ENCODE results near the gene ZNF487. TPM values are rescaled to one million over a fixed set of nuclear protein-coding genes. Genes with fewer than 3 reads are reported as not detected.

ZNF487 gene
- 1.2 TPM for polyA plus RNA-seq (2013, experiment 1 of 2)
- 1.1 TPM for polyA plus RNA-seq (2013, experiment 2 of 2)

DNA sequence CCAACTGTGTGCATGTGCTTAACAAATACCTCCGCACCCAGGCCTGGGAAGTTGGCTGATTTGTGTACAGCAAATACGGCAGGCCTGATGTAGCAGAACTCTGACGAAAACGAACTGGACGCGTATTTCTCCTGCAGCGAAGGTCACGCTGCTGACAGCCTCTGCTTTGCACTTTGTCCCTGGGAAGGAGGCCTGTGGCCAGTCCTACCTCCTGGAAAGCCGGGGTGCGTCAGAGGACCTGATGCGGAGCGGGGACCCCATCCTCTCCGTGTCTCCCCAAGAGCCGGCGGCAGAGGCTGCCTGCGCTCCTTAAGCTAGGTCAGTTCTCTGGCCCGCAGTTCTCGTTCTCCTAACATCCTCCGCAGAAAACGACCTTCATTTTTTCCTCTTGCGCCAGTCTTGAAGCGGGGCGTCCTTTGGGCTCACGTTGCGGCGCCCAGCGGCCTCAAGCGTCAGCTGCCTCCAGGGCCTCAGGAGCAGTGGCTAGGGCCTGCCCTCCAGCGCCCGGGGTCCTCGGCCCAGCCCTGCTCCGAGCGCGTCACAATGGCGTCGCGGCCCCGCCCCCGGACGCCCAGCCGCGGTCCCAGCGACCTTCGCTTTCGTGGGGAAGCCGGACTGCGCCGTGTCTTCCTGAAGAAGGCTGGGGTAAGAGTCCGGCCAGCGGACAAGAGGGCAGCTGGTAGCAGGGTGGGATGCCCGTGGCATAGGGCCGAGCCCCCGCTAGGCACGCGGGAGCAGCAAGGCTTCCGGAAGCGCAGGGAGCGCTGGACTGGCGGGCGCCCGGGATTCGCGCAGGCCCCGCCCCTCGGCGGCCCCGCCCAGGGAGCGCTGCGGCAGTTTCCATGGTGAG lies at the start of gene ZNF487:
Gene ZNF487, plus strand, starts transcription at position 821 of the 850 bp plus-strand sequence. CDS start 38,703 bp downstream, outside the sequence.
- peak within 1 kb of the TSS; percentile 77 for H2BK5ac ChIP-seq (ENCODE audit: low read length)
- no peak within 1 kb of the TSS for H4K8ac ChIP-seq (ENCODE audit: low read depth, low read length)
- no peak within 1 kb of the TSS for H2AK5ac ChIP-seq (ENCODE audit: low read length)
- no peak within 1 kb of the TSS for H2BK15ac ChIP-seq (replicated peaks; ENCODE audit: low read depth)
- H2BK120ac ChIP-seq (ENCODE audit: low read depth, low read length): no peak within 1 kb of the TSS
- WGBS (ENCODE audit: extremely low coverage, insufficient coverage, low lambda C conversion rate): no CpG with 5 or more reads among the region's 69 CpGs
- peak within 1 kb of the TSS; percentile 77 for H3K4ac ChIP-seq (ENCODE audit: low read depth, low read length)
- H3K4me3 ChIP-seq (ENCODE audit: low read length): peak within 1 kb of the TSS; percentile 74
- H3K79me2 ChIP-seq (ENCODE audit: control insufficient read depth, insufficient read depth, low read length): no peaks in the 10 kb centered on the region
- peak within 1 kb of the TSS; percentile 97 for H3K56ac ChIP-seq (ENCODE audit: low read length)
- H3K18ac ChIP-seq (ENCODE audit: low read length): peak within 1 kb of the TSS; percentile 64
- no peak within 1 kb of the TSS for H3K23ac ChIP-seq (ENCODE audit: low read length)
- no peak within 1 kb of the TSS for H4K5ac ChIP-seq (ENCODE audit: low read length)
- peak; percentile 96 for DNase-seq
- no peaks in the 10 kb centered on the region for H3K27me3 ChIP-seq (ENCODE audit: insufficient read depth, low read length, poor library complexity)
- no peaks in the 10 kb centered on the region for H3K4me1 ChIP-seq (ENCODE audit: control insufficient read depth, low read depth, low read length)
- no peaks in the 10 kb centered on the region for H3K36me3 ChIP-seq (ENCODE audit: control insufficient read depth, insufficient read depth, low read length)
- H3K27ac ChIP-seq (ENCODE audit: low read depth, low read length): peak within 1 kb of the TSS; percentile 60
- peak within 1 kb of the TSS; percentile 92 for H3K9ac ChIP-seq (ENCODE audit: low read length)
- no peaks in the 10 kb centered on the region for H3K79me1 ChIP-seq (ENCODE audit: low read length)
- H3K4me2 ChIP-seq (ENCODE audit: low read length): peak within 1 kb of the TSS; percentile 88

GRCh38 chr10:43387678-43388032 lies 49.3 kb upstream of the ZNF487 start:
- Histone ChIP-seq H3K36me3 (ENCODE audit: control insufficient read depth, insufficient read depth, low read length) (peaks cover 21% of the 10 kb centered on the region), H3K79me1 (ENCODE audit: low read length) (peaks cover 25% of the 10 kb centered on the region), H3K4me3 (ENCODE audit: low read length) (no peak overlapping the region), H2BK120ac (ENCODE audit: low read depth, low read length) (no peak overlapping the region), H4K5ac (ENCODE audit: low read length) (no peak overlapping the region), H3K27ac (ENCODE audit: low read depth, low read length) (no peak overlapping the region), H3K23ac (ENCODE audit: low read length) (no peak overlapping the region), H3K56ac (ENCODE audit: low read length) (no peak overlapping the region), H3K18ac (ENCODE audit: low read length) (no peak overlapping the region), H3K9ac (ENCODE audit: low read length) (no peak overlapping the region), H2BK15ac (replicated peaks; ENCODE audit: low read depth) (no peak overlapping the region), H3K4me1 (ENCODE audit: control insufficient read depth, low read depth, low read length) (peaks cover 3% of the 10 kb centered on the region), H3K4me2 (ENCODE audit: low read length) (no peak overlapping the region), H2BK5ac (ENCODE audit: low read length) (no peak overlapping the region), H3K4ac (ENCODE audit: low read depth, low read length) (no peak overlapping the region), H2AK5ac (ENCODE audit: low read length) (no peak overlapping the region), H4K8ac (ENCODE audit: low read depth, low read length) (no peak overlapping the region), H3K79me2 (ENCODE audit: control insufficient read depth, insufficient read depth, low read length) (peaks cover 38% of the 10 kb centered on the region), H3K27me3 (ENCODE audit: insufficient read depth, low read length, poor library complexity) (no peaks in the 10 kb centered on the region)
- no peak for DNase-seq
- no CpG with 5 or more reads among the region's 5 CpGs for WGBS (ENCODE audit: extremely low coverage, insufficient coverage, low lambda C conversion rate)

DNA sequence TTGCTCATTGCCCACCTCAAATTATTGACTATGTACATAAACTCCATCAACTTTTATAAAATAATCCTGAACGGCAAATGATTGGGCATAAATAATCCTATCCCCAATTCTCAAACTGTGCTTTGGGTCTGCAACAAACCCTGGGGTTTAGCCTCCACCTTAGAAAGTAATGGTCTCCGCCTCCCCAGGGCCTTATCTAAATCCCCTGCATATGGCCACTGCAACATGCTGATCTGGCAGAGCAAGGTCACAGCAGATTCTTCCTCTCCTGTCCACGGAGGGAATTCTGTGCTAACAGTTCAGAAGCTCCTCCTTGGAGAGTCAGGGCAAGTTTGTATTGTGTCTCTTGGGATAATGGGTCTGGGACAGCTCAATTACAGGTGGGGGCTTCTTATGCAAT lies 47.0 kb upstream of the ZNF487 start:
- DNase-seq: peak; percentile 57
- Histone ChIP-seq H3K56ac (ENCODE audit: low read length) (no peak overlapping the region), H3K79me2 (ENCODE audit: control insufficient read depth, insufficient read depth, low read length) (peaks cover 57% of the 10 kb centered on the region), H3K4me1 (ENCODE audit: control insufficient read depth, low read depth, low read length) (peaks cover 3% of the 10 kb centered on the region), H3K18ac (ENCODE audit: low read length) (no peak overlapping the region), H3K23ac (ENCODE audit: low read length) (no peak overlapping the region), H2AK5ac (ENCODE audit: low read length) (no peak overlapping the region), H3K79me1 (ENCODE audit: low read length) (peaks cover 32% of the 10 kb centered on the region), H4K8ac (ENCODE audit: low read depth, low read length) (no peak overlapping the region), H2BK15ac (replicated peaks; ENCODE audit: low read depth) (no peak overlapping the region), H2BK120ac (ENCODE audit: low read depth, low read length) (no peak overlapping the region), H3K4me2 (ENCODE audit: low read length) (no peak overlapping the region), H3K9ac (ENCODE audit: low read length) (no peak overlapping the region), H3K36me3 (ENCODE audit: control insufficient read depth, insufficient read depth, low read length) (peaks cover 27% of the 10 kb centered on the region), H3K4me3 (ENCODE audit: low read length) (no peak overlapping the region), H2BK5ac (ENCODE audit: low read length) (no peak overlapping the region), H3K27ac (ENCODE audit: low read depth, low read length) (no peak overlapping the region), H3K4ac (ENCODE audit: low read depth, low read length) (no peak overlapping the region), H4K5ac (ENCODE audit: low read length) (no peak overlapping the region), H3K27me3 (ENCODE audit: insufficient read depth, low read length, poor library complexity) (no peaks in the 10 kb centered on the region)
- whole genome bisulfite sequencing (ENCODE audit: extremely low coverage, insufficient coverage, low lambda C conversion rate): no CpG with 5 or more reads among the region's 3 CpGs

DNA sequence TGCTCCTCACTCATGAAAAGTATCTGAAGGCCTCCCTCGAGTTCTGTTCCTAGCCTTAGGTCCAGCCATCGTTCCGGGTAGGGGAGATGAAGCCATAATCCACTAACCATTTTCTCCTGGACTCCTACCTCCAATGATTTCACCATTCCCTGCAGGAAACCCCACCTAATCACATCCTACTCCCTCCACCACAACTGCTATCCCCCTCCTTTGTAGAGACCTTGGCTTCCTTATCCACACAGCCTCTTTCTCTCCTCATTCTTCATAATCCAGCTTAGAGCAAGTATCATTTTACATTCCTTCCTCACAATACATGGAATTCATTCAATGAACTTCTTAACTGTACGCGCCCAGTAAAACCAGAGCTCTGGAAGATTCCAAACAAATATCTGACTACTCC lies 46.6 kb upstream of the ZNF487 start:
- H3K4me2 ChIP-seq (ENCODE audit: low read length): no peak overlapping the region
- no peak overlapping the region for H3K4me3 ChIP-seq (ENCODE audit: low read length)
- H3K9ac ChIP-seq (ENCODE audit: low read length): no peak overlapping the region
- H3K27me3 ChIP-seq (ENCODE audit: insufficient read depth, low read length, poor library complexity): no peaks in the 10 kb centered on the region
- H2BK120ac ChIP-seq (ENCODE audit: low read depth, low read length): no peak overlapping the region
- no CpG with 5 or more reads among the region's 5 CpGs for WGBS (ENCODE audit: extremely low coverage, insufficient coverage, low lambda C conversion rate)
- no peak for DNase-seq
- H4K5ac ChIP-seq (ENCODE audit: low read length): no peak overlapping the region
- no peak overlapping the region for H3K56ac ChIP-seq (ENCODE audit: low read length)
- peaks cover 4% of the 10 kb centered on the region for H3K4me1 ChIP-seq (ENCODE audit: control insufficient read depth, low read depth, low read length)
- H3K4ac ChIP-seq (ENCODE audit: low read depth, low read length): no peak overlapping the region
- no peak overlapping the region for H3K23ac ChIP-seq (ENCODE audit: low read length)
- H3K79me2 ChIP-seq (ENCODE audit: control insufficient read depth, insufficient read depth, low read length): peaks cover 62% of the 10 kb centered on the region
- no peak overlapping the region for H2BK5ac ChIP-seq (ENCODE audit: low read length)
- no peak overlapping the region for H2BK15ac ChIP-seq (replicated peaks; ENCODE audit: low read depth)
- H3K36me3 ChIP-seq (ENCODE audit: control insufficient read depth, insufficient read depth, low read length): peaks cover 27% of the 10 kb centered on the region
- no peak overlapping the region for H2AK5ac ChIP-seq (ENCODE audit: low read length)
- H3K79me1 ChIP-seq (ENCODE audit: low read length): peaks cover 32% of the 10 kb centered on the region
- no peak overlapping the region for H3K27ac ChIP-seq (ENCODE audit: low read depth, low read length)
- no peak overlapping the region for H3K18ac ChIP-seq (ENCODE audit: low read length)
- no peak overlapping the region for H4K8ac ChIP-seq (ENCODE audit: low read depth, low read length)

DNA sequence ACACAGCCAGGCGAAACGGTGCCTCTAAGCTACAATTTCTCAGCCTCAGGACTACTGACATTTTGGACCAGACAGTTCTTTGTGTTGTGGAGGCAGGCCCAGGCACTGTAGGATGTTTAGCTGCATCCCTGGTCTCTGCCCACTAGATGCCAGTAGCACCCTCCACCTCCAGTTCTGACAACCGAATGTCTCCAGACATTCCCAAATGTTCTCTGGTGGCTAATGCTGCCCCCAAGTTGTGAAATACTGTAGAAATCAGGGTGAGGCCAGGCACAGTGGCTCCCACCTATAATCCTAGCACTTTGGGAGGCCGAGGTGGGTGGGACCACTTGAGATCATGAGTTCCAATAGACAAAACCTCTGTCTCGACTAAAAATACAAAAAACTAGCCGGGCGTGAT lies 46.2 kb upstream of the ZNF487 start:
- Histone ChIP-seq H2BK5ac (ENCODE audit: low read length) (no peak overlapping the region), H3K18ac (ENCODE audit: low read length) (no peak overlapping the region), H4K5ac (ENCODE audit: low read length) (no peak overlapping the region), H3K4me2 (ENCODE audit: low read length) (no peak overlapping the region), H2BK15ac (replicated peaks; ENCODE audit: low read depth) (no peak overlapping the region), H3K79me1 (ENCODE audit: low read length) (peaks cover 32% of the 10 kb centered on the region), H3K27ac (ENCODE audit: low read depth, low read length) (no peak overlapping the region), H2AK5ac (ENCODE audit: low read length) (no peak overlapping the region), H2BK120ac (ENCODE audit: low read depth, low read length) (no peak overlapping the region), H3K4ac (ENCODE audit: low read depth, low read length) (no peak overlapping the region), H3K4me3 (ENCODE audit: low read length) (no peak overlapping the region), H4K8ac (ENCODE audit: low read depth, low read length) (no peak overlapping the region), H3K79me2 (ENCODE audit: control insufficient read depth, insufficient read depth, low read length) (peaks cover 66% of the 10 kb centered on the region), H3K56ac (ENCODE audit: low read length) (no peak overlapping the region), H3K9ac (ENCODE audit: low read length) (no peak overlapping the region), H3K23ac (ENCODE audit: low read length) (no peak overlapping the region), H3K36me3 (ENCODE audit: control insufficient read depth, insufficient read depth, low read length) (peaks cover 27% of the 10 kb centered on the region), H3K27me3 (ENCODE audit: insufficient read depth, low read length, poor library complexity) (no peaks in the 10 kb centered on the region), H3K4me1 (ENCODE audit: control insufficient read depth, low read depth, low read length) (peaks cover 4% of the 10 kb centered on the region)
- DNase-seq: peak; percentile 83
- no CpG with 5 or more reads among the region's 7 CpGs for WGBS (ENCODE audit: extremely low coverage, insufficient coverage, low lambda C conversion rate)

All from mesendoderm (in vitro differentiated cells).